HG03175 (cell line): ENCODE data around the gene AGPAT3.

Experiments used
- ATAC-seq: cut with Tn5 transposase; IDR thresholded peaks from one replicate; pipeline ENCODE4 v1.9.1; 2021; ENCODE audit warnings: mild to moderate bottlenecking, moderate library complexity; ENCODE audit not compliant: unreplicated experiment

Gene AGPAT3

GRCh38 chr21:43934716-43935705, 70.0 kb downstream of the AGPAT3 start:
- no peak for ATAC-seq

GRCh38 chr21:43935711-43936110, 70.7 kb downstream of the AGPAT3 start:
- no peak for ATAC-seq

- ATAC-seq = no peak
These were observed 71.4 kb downstream of the AGPAT3 start for GRCh38 chr21:43936247-43936967.

- ATAC-seq = no peak
These were observed 72.2 kb downstream of the AGPAT3 start for GRCh38 chr21:43937051-43937832.

GRCh38 chr21:43937891-43938309, 72.9 kb downstream of the AGPAT3 start:
- ATAC-seq = no peak

DNA sequence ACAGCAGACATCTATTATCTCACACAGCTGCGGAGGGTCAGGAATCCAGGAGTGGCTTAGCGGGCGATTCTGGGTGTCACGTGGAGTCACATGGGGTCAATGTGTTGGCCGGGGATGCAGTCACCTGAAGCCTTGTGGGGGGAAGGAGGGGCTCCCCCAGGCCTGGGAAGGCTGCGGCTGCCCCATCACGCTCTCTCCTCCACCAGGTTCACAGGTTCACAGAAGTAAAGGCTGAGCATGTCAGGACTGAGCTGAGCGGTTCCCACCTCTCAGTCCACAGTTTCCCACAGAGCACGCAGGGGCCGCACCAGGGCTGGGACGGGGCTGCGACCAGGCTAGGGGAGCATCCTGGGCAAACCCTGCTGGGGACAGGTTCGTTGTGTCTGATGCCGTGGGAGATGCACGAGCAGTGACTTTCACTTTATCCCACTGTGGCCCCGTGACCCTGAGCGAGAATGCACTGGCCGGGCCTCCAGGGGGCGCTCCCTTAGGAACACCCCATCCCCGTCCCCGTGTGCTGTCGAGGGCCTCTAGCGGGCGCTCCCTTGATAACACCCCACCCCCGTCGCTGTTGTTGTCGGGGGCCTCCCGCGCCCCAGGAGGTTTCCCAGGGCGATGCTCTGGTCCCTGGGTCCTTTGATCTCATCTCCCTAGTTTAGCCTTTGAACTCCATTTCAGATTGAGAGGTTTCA, 73.9 kb downstream of the AGPAT3 start:
- peak; percentile 81 for ATAC-seq

DNA sequence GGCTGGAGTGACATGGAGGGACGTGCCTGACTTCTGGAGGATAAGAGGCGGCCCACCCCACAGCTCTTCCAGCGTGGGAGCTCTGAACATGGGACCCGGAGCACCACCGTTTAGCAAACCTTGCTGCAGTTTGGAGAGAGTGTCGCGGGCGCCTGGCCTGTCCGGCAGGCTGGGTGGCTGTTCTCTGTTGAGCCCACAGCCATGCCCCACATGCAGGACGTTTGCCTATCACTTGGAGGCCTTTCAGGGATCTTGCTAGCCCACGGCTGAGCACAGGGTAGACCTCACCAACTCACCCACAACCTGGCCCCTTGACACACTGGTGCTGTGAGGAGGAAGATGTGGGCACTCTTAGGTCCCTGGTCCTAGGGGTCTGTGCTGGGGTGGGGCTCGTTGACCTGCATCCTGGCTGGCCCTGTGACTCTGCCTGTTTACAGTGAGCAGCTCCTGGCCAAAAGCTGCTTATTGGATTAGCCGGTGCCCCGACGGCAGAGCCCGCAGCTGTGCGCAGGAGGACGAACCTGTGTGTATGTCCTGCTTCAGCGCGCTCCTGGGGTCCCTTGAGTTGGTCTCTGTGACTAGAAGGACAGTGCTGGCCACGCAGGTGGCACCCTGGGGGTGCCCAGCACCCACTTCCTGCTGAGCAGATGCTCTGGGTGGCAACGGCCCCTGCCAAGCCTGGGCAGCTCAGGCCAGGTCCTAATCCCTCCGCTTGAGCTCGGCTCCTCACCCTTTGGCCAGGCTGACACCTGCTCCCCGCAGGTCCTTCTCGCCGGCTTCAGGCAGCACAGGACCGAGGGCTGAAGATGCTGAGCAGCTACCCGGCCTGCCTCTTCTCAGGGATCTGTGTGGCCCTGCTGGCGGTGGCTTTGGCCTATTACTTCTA, 74.7 kb downstream of the AGPAT3 start:
- peak; percentile 1 for ATAC-seq

- ATAC-seq = no peak
These were observed 75.5 kb downstream of the AGPAT3 start for GRCh38 chr21:43940329-43941050.

DNA sequence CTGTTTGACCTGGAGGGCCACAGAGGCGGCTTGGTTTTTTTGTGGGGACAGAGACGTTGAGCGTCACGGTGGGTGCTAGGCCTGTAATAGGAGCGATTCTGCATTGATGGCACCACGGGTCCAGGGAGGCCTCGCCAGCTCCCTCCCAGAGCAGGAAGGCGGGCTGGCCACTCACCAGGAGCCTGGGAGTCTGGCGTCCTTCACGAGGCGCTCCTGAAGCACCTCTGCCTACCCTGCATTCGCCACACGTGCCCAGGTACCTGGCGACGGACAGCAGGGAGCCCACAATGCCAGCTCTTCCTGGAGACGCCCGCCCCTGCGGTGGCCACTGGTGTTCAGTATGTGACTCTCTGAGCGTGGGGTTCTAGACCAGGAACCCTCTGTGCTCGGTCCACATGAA, 77.2 kb downstream of the AGPAT3 start:
- ATAC-seq = no peak

DNA sequence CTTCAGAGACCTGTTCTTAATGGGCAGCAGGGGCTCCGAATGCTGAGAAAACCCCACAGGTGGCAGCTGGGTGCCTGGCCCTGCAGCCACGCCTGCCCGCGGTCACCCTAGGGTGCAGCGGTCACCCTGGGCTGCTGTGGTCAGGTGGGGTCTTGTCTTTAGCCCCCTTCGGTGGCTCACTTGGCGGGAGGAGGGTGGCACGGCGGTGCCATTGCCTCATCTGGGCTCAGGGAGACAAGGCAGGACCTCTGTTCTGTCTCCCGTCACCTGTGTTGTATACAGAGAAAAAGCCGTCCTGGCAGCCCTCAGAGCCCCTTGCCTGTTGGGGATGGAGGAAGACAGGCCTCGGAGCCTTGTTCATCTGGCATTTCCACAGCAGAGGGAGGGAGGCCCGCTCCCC, 77.6 kb downstream of the AGPAT3 start:
- ATAC-seq = no peak

DNA sequence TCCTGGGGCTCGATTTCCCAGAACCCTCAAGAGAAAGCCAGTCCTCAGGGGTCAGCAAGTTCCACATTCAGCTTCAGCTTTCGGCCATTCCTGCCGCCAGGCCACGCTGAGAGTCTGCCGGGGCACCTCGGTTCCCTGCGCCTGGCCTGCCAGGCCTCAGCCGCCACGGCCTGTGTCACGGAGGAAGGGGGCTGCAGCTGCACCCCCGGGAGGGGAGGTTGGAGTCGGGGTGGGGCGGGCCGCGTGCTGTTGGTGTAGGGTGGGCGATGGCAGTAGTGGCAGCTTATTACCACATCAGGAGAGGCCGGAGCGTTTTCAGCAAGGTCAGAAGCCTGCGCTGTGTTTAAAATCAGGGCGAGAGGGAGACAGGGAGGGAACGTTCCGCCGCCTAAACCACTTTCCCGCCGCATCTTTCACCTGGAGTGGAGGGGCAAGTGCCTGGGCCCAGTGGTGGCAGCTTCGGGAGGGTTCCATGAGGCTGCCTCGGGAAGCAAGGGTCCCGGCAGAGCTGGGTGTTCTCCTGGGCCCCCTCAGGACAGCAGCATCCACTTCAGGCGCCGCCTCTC, 78.6 kb downstream of the AGPAT3 start:
- no peak for ATAC-seq

DNA sequence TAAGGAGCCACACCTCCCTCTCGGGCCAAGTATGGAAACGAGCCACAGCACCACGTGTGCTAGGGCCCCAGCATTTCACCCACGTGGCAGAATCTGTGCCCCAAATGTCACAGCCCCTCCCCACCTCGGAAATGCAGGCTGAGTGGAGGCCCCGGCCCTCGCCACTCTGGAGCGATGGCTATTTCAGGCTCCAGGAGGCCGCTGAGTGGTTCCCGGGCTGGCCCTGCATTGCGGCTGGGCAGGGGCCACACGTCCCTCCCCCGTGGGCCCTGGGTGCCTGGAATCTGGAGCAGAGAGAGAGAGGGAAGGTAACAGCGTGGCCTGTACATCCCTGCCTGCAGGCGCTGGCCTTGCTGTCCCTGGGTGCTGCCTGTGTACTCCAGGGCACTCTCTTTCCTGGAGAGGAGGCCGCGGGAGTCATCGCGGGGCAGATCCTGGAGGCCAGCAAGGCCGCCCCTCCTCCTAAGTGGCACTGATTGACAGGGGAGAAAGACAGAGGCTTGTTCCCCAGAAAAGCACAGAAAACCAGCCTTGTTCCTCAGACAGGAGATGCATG, 79.1 kb downstream of the AGPAT3 start:
- no peak for ATAC-seq

- ATAC-seq = no peak
These were observed 79.7 kb downstream of the AGPAT3 start for GRCh38 chr21:43944757-43945156.

DNA sequence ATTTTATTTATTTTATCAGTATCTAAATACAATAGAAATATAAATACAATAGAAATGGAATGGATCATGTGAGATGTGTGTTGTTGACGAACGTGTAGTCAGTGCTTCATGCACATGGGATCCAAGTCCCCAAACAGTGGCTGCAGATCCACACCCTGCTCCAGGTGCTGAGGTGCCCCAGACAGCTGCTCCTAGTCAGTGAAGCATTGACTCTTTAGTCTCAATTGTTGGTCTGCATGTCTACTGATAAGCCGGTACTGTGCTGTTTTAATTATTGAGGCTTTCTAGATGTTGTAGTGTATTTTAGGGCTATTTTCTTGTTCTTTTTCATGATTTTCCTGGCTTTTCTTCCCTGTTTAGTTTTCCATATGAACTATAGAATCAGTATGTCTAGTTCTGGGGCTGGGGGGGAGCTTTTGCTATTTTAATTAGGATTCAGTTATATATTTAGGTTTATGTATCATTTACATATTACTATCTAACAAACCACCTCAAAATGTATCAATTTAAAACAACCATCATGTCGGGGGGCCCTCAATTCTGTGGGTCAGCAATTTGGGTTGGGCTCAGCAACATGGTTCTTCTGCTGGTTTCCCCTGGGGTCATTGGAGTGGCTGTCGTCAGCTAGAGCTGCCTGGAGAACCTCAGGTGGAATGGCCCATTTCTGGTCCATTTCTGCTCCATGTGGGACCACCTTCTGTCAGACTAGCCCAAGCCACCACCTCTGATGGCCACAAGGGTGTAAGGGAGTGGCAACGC, 83.9 kb downstream of the AGPAT3 start:
- ATAC-seq = no peak

DNA sequence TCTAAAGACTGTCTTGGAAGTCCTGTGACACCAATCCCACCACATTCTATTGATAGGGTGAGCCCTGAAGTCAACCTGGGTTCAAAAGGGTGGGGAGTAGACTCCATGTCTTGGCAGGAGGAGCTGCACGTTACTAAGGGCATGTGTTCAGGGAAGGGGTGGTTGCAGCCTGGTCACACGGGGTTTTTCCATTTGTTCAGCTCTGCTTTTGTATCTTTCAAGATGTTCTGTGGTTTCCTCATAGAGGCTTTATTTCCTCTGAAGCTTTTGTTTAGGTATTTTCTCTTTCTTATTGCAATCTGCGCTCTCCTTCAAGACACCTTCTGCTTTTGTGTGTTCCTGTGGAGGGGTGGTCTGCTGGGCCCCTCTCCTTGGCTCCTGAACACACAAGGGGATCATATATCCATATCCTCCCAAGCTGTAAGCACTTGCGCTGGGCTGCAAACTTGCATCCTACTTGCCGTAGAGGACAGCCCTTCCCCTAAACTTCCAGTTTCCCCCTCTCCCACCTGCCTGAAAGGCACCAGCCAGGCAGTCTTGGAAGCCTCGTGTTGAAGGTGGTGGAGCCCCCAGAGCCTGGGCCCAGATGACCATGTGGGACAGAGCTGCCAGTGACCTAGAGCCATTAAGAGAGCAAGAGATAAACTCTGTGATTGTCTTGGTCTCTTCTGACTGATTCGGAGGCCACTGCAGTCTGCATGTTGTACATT, 84.6 kb downstream of the AGPAT3 start:
- no peak for ATAC-seq

GRCh38 chr21:43950481-43950880, 85.5 kb downstream of the AGPAT3 start:
- ATAC-seq = no peak

- ATAC-seq = no peak
These were observed 85.9 kb downstream of the AGPAT3 start for GRCh38 chr21:43950936-43951335.
